PFSK-1 (cell line): ENCODE results near the gene SP140.

ENCODE experiments used
- POLR2AphosphoS5 ChIP-seq: IDR thresholded peaks from 2 replicates; pipeline ENCODE4 v1.6.1; 2012; ENCODE audit warnings: low read depth, mild to moderate bottlenecking, control low read depth, low read length, moderate library complexity
- SIN3A ChIP-seq: IDR thresholded peaks from 2 replicates; pipeline ENCODE4 v1.6.1; 2012; ENCODE audit warnings: mild to moderate bottlenecking, low read length, moderate library complexity, borderline replicate concordance; ENCODE audit not compliant: insufficient read depth
- TAF1 ChIP-seq: IDR thresholded peaks from 2 replicates; pipeline ENCODE4 v1.6.1; 2012; ENCODE audit warnings: low read length, control low read depth, borderline replicate concordance; ENCODE audit not compliant: insufficient read depth
- TF ChIP-seq, protein P1 (sequence below), 2 experiments: IDR thresholded peaks; 2 replicates each; pipeline versions ENCODE4 v1.6.1 to v1.8.0; 2011 to 2012; ENCODE audit warnings: low read depth in 2 of 2, low read length in 2 of 2, control low read depth in 1 of 2, inconsistent platforms in 1 of 2, mild to moderate bottlenecking in 1 of 2, moderate library complexity in 1 of 2; ENCODE audit not compliant: insufficient read depth in 1 of 2

DNA sequence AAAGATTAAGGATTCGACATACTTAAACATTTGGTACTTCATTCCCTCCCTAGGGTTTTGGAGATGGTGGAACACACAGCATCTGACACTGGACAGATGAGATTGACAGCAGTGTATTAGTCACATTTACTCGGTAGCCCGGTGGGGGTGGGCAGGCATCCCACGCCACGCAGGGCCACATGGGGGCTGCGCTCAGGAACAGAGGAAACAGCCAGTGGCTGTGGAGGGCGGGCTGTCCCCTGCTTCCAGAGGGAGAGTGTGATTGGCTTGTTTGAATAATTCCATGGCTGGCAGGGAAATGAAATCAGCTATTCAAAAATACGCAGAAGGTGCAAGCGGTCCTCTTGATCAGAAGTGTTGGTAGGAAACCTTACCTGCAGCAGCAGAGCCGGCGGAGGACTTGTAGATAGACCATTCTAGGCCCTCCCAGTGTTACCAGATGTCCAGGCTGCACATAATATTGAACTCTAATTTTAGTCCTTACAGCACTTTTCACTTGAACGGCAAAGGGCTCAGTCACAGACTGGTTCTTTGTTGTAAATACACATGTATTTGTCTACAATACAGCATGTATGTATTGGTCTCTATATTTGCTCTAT is 83.0 kb downstream of the SP140 start:
- no peak for TF ChIP-seq POLR2AphosphoS5
- TF ChIP-seq, protein P1, sequence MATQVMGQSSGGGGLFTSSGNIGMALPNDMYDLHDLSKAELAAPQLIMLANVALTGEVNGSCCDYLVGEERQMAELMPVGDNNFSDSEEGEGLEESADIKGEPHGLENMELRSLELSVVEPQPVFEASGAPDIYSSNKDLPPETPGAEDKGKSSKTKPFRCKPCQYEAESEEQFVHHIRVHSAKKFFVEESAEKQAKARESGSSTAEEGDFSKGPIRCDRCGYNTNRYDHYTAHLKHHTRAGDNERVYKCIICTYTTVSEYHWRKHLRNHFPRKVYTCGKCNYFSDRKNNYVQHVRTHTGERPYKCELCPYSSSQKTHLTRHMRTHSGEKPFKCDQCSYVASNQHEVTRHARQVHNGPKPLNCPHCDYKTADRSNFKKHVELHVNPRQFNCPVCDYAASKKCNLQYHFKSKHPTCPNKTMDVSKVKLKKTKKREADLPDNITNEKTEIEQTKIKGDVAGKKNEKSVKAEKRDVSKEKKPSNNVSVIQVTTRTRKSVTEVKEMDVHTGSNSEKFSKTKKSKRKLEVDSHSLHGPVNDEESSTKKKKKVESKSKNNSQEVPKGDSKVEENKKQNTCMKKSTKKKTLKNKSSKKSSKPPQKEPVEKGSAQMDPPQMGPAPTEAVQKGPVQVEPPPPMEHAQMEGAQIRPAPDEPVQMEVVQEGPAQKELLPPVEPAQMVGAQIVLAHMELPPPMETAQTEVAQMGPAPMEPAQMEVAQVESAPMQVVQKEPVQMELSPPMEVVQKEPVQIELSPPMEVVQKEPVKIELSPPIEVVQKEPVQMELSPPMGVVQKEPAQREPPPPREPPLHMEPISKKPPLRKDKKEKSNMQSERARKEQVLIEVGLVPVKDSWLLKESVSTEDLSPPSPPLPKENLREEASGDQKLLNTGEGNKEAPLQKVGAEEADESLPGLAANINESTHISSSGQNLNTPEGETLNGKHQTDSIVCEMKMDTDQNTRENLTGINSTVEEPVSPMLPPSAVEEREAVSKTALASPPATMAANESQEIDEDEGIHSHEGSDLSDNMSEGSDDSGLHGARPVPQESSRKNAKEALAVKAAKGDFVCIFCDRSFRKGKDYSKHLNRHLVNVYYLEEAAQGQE (IDR thresholded peaks at IDR 0.05; ENCODE audit: insufficient read depth in 1 of 2, low read depth in 2 of 2, low read length in 2 of 2): no peak
- TF ChIP-seq TAF1: no peak
- no peak for TF ChIP-seq SIN3A
